Loucy (cell line): ENCODE results near the gene TAF6.

Experiments
- CTCF ChIP-seq: fragments of 200-600 bp; sonication (generic); conservative IDR thresholded peaks from 2 replicates; pipeline ENCODE4 v1.5.1; 2014; ENCODE audit warnings: mild to moderate bottlenecking, antibody characterized with exemption, low read length
- EZH2phosphoT487 ChIP-seq: fragments of 200-600 bp; IDR thresholded peaks from 2 replicates; pipeline ENCODE4 v1.6.1; 2018; ENCODE audit warnings: antibody characterized with exemption, mild to moderate bottlenecking, moderate library complexity, borderline replicate concordance

DNA sequence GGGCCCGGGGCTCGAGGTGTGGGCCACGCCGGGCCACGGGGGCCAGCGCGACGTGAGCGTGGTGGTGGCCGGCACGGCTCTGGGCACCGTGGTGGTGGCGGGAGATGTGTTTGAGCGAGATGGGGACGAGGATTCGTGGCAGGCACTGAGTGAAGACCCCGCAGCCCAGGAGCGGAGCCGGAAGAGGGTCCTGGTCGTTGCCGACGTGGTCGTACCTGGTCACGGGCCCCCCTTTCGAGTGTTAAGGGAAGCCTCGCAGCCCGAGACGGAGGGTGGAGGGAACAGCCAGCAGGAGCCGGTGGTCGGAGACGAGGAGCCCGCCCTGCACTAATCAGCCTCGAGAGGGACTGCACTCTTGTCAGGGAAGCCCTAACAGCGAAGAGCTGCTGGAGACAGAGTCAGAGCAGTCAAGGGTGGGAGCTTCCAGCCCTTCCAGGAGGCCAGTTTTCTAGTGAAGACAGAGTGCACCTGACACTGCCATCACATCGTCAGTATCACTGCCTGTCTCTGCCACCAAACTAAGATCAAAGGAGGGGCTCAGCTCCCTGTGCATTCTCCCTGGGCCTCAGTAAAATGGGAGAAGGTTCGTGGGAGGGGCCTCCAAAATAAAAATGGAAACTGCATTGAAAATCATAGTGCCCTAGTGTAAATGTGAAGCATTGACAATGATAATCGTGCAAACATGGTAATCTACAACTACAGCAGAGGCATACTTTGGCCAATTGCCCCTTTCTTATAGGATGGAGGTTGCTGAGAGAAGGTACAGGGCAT, 8.9 kb upstream of the TAF6 start:
- TF ChIP-seq CTCF (no peak), EZH2phosphoT487 (no peak)
